H1 (cell line): ENCODE measurements around the gene UBL5. TPM values are rescaled to one million over a fixed set of nuclear protein-coding genes. Genes with fewer than 3 reads are reported as not detected.
A peak's percentile ranks its signal among the peaks of the same experiment; 100 is the strongest.

Experiments used
- CTCF ChIA-PET: fragments of 300-600 bp; sonication (Branson Sonifier 250); formaldehyde crosslinking; loops from one replicate; lab custom pipeline; 2021; ENCODE audit not compliant: partially characterized antibody; lab: Charles Lee
- POLR2A ChIA-PET: fragments of 300-600 bp; sonication (Branson Sonifier 250); formaldehyde crosslinking; loops from one replicate; lab custom pipeline; 2021; ENCODE audit warnings: inconsistent platforms; ENCODE audit not compliant: partially characterized antibody; lab: Charles Lee
- DNase-seq, 2 experiments: peaks; one replicate each; pipeline versions ENCODE4 v3.0.0 to v3.0.0-alpha.2; 2010 to 2022; ENCODE audit warnings: low spot score in 2 of 2, low read depth in 1 of 2, mixed read lengths in 1 of 2
- FAIRE-seq: peaks from 2 replicates; lab custom pipeline; 2011; peaks lifted over from hg19 to GRCh38; lab: Jason Lieb, UNC
- H2AFZ ChIP-seq: 2 replicates; pipeline ENCODE4 v1.8.1; 2012; ENCODE audit warnings: low read length, inconsistent platforms
- H2AK5ac ChIP-seq: 2 replicates; pipeline ENCODE4 v1.6.1; 2013; ENCODE audit warnings: low read depth, low read length
- H2BK120ac ChIP-seq: replicated peaks from 2 replicates; pipeline ENCODE3; 2013; ENCODE audit warnings: low read depth, low read length, inconsistent platforms
- H2BK12ac ChIP-seq: 2 replicates; pipeline ENCODE4 v1.6.1; 2013; ENCODE audit warnings: low read depth, low read length
- H2BK15ac ChIP-seq: 2 replicates; pipeline ENCODE4 v1.6.1; 2013; ENCODE audit warnings: low read length
- H2BK20ac ChIP-seq: 2 replicates; pipeline ENCODE4 v1.6.1; 2013; ENCODE audit warnings: low read length
- H2BK5ac ChIP-seq: 2 replicates; pipeline ENCODE4 v1.6.1; 2013; ENCODE audit warnings: low read depth, low read length
- H3K14ac ChIP-seq: 2 replicates; pipeline ENCODE4 v1.6.1; 2013; ENCODE audit warnings: inconsistent platforms; ENCODE audit not compliant: insufficient read length
- H3K18ac ChIP-seq: 2 replicates; pipeline ENCODE4 v1.6.1; 2013; ENCODE audit warnings: low read length; ENCODE audit errors: extremely low read depth
- H3K23ac ChIP-seq: 2 replicates; pipeline ENCODE4 v1.6.1; 2013; ENCODE audit warnings: inconsistent platforms; ENCODE audit not compliant: insufficient read length
- H3K23me2 ChIP-seq: 2 replicates; pipeline ENCODE4 v1.6.1; 2013; ENCODE audit warnings: low read depth, low read length
- H3K27ac ChIP-seq: 2 replicates; pipeline ENCODE4 v1.6.1; 2011; ENCODE audit warnings: low read depth, low read length, inconsistent platforms
- H3K27me3 ChIP-seq, 4 experiments: replicated peaks in 1 of 4; 1 replicate in 1 of 4; 2 replicates in 3 of 4; pipeline versions ENCODE4 v1.6.1 to v1.8.1; 2011 to 2013; ENCODE audit warnings: low read length in 3 of 4, mild to moderate bottlenecking in 3 of 4, inconsistent platforms in 2 of 4, mixed read lengths in 2 of 4, moderate library complexity in 1 of 4; ENCODE audit not compliant: control insufficient read depth in 3 of 4, insufficient read depth in 3 of 4; ENCODE audit errors: extremely low read depth in 1 of 4
- H3K36me3 ChIP-seq, 4 experiments: 2 replicates each; pipeline versions ENCODE4 v1.6.1 to v1.8.1; 2011 to 2013; ENCODE audit warnings: mild to moderate bottlenecking in 4 of 4, low read length in 3 of 4, moderate library complexity in 2 of 4, control low read depth in 1 of 4, inconsistent platforms in 1 of 4; ENCODE audit not compliant: insufficient read depth in 4 of 4, control insufficient read depth in 2 of 4
- H3K4ac ChIP-seq: replicated peaks from 2 replicates; pipeline ENCODE3; 2013; ENCODE audit warnings: low read length, low read depth, mixed read lengths, inconsistent platforms; ENCODE audit not compliant: insufficient read length
- H3K4me1 ChIP-seq, 4 experiments: replicated peaks in 1 of 4; 1 replicate in 1 of 4; 2 replicates in 3 of 4; pipeline versions ENCODE4 v1.6.1 to v1.8.1; 2011 to 2013; ENCODE audit warnings: low read length in 3 of 4, inconsistent platforms in 2 of 4, mixed read lengths in 1 of 4; ENCODE audit not compliant: insufficient read depth in 4 of 4, control insufficient read depth in 3 of 4
- H3K4me2 ChIP-seq, 2 experiments: 2 replicates each; pipeline versions ENCODE4 v1.6.1 to v1.8.1; 2011 to 2013; ENCODE audit warnings: low read depth in 2 of 2, low read length in 2 of 2, control low read depth in 1 of 2, inconsistent platforms in 1 of 2, mild to moderate bottlenecking in 1 of 2; ENCODE audit not compliant: insufficient read depth in 1 of 2
- H3K4me3 ChIP-seq, 4 experiments: fragments of 200-600, 300-600 bp in 1 of 4; sonication (generic), shearing (Covaris generic), sonication (Bioruptor Twin) in 1 of 4; 2 replicates each; pipeline versions ENCODE4 v1.5.1 to v1.8.1; 2011 to 2016; ENCODE audit warnings: low read length in 4 of 4, low read depth in 3 of 4, control low read depth in 2 of 4, inconsistent platforms in 2 of 4, mild to moderate bottlenecking in 2 of 4, mixed read lengths in 1 of 4, moderate library complexity in 1 of 4; ENCODE audit not compliant: insufficient read depth in 2 of 4; ENCODE audit errors: extremely low read depth in 1 of 4
- H3K56ac ChIP-seq: replicated peaks from 2 replicates; pipeline ENCODE3; 2013; ENCODE audit warnings: low read depth, mild to moderate bottlenecking, mixed read lengths, low read length, inconsistent platforms; ENCODE audit not compliant: insufficient read length
- H3K79me1 ChIP-seq: 2 replicates; pipeline ENCODE4 v1.6.1; 2013; ENCODE audit warnings: low read depth, low read length, control low read depth
- H3K79me2 ChIP-seq, 2 experiments: 2 replicates each; pipeline versions ENCODE4 v1.6.1 to v1.8.1; 2012 to 2013; ENCODE audit warnings: low read length in 2 of 2, mild to moderate bottlenecking in 2 of 2, inconsistent platforms in 1 of 2; ENCODE audit not compliant: insufficient read depth in 2 of 2, control insufficient read depth in 1 of 2
- H3K9ac ChIP-seq, 4 experiments: replicated peaks in 1 of 4; 1 replicate in 1 of 4; 2 replicates in 3 of 4; pipeline versions ENCODE4 v1.6.1 to v1.8.1; 2011 to 2013; ENCODE audit warnings: low read depth in 3 of 4, low read length in 3 of 4, control low read depth in 2 of 4, mild to moderate bottlenecking in 2 of 4, moderate library complexity in 2 of 4, inconsistent platforms in 1 of 4; ENCODE audit errors: extremely low read depth in 1 of 4
- H3K9me3 ChIP-seq, 2 experiments: 2 replicates each; pipeline versions ENCODE4 v1.6.1 to v1.8.1; 2012 to 2013; ENCODE audit warnings: mild to moderate bottlenecking in 2 of 2, moderate library complexity in 2 of 2, control low read depth in 1 of 2, inconsistent platforms in 1 of 2, low read depth in 1 of 2, low read length in 1 of 2, mixed read lengths in 1 of 2; ENCODE audit not compliant: insufficient read depth in 2 of 2
- H4K20me1 ChIP-seq, 2 experiments: replicated peaks in 1 of 2; 2 replicates each; pipeline versions ENCODE3 to v1.8.1; 2011 to 2013; ENCODE audit warnings: inconsistent platforms in 2 of 2, low read length in 2 of 2, mild to moderate bottlenecking in 1 of 2; ENCODE audit not compliant: insufficient read depth in 2 of 2, control insufficient read depth in 1 of 2
- H4K5ac ChIP-seq: 2 replicates; pipeline ENCODE4 v1.6.1; 2013; ENCODE audit warnings: low read length, low read depth, mixed read lengths, inconsistent platforms; ENCODE audit not compliant: insufficient read length
- H4K8ac ChIP-seq: 2 replicates; pipeline ENCODE4 v1.8.0; 2013; ENCODE audit warnings: mild to moderate bottlenecking, moderate library complexity, low read length, inconsistent platforms; ENCODE audit not compliant: insufficient read depth; ENCODE audit errors: extremely low read depth
- H4K91ac ChIP-seq: replicated peaks from 2 replicates; pipeline ENCODE3; 2013; ENCODE audit warnings: low read length, mixed read lengths, inconsistent platforms; ENCODE audit not compliant: insufficient read length
- JUN ChIP-seq: IDR thresholded peaks from 2 replicates; pipeline ENCODE4 v1.6.1; 2011; ENCODE audit warnings: low read depth, mild to moderate bottlenecking, improper control_type of control experiment, low read length
- WGBS, 2 experiments: shearing (Covaris generic) in 1 of 2; methylation state at CpG; one replicate each; pipeline versions ENCODE4 v1.1.6 to v1.1.7; 2013 to 2015; ENCODE audit warnings: low lambda C conversion rate in 2 of 2, mixed read lengths in 2 of 2, inconsistent platforms in 1 of 2, low coverage in 1 of 2, missing lambda C conversion rate in 1 of 2; ENCODE audit not compliant: insufficient replicate concordance in 2 of 2, insufficient coverage in 1 of 2, insufficient read length in 1 of 2; ENCODE audit errors: extremely low coverage in 1 of 2, missing lambda C conversion rate in 1 of 2; 5-methylcytosine and 5-hydroxymethylcytosine counted together
- polyA plus RNA-seq, 7 experiments: library from polyadenylated mRNA; depleted of rRNA in 3 of 7; stranded (reverse) in 5 of 7; unstranded in 2 of 7; fragments of >200 nt in 5 of 7; fragments of 200-250 nt in 2 of 7; gene quantifications; 1 replicate in 5 of 7; 2 replicates in 1 of 7; 4 replicates in 1 of 7; pipeline versions ENCODE4 v1.2.1 to v1.2.3, GENCODE V29; 2011 to 2013; ENCODE audit warnings: missing spikeins in 2 of 7, mixed read lengths in 2 of 7
- total RNA-seq: library from RNA; stranded (reverse); fragmentation: NEBNext Ultra II Directional; extraction: Animal tissue kit (Norgen Biotek cat#: 25700); gene quantifications from 2 replicates; pipeline ENCODE4 v1.2.1, GENCODE V29; 2021

The UBL5 gene
- total and polyA plus RNA-seq, 2 of the 8 experiments (the other 6 are each of a cell fraction or from before 2014, with no cell fraction given), result 416 to 1,209 TPM

- DNase-seq, result no peak
- peaks cover 6% of the 10 kb centered on the region; the same call in 1 of the 2 replicates for H3K23me2 ChIP-seq
- H4K8ac ChIP-seq, result peak overlapping the region; percentile 29; the same call in 1 of the 2 replicates
- H3K14ac ChIP-seq, result no peak overlapping the region
- H3K4me2 ChIP-seq, result peak overlapping the region; percentile 72 to 88
- H3K27ac ChIP-seq, result no peak overlapping the region
- POLR2A ChIA-PET, result interaction anchor here (0.6 to 2.1 kb wide), 4 partner anchors 10 to 307 kb away, joined by 3 to 6 read pairs (median 3); no protein-coding TSS in a partner anchor
- no peak overlapping the region for H3K56ac ChIP-seq
- H2BK120ac ChIP-seq, result no peak overlapping the region
- WGBS, 2 experiments, result 39% methylated on average over 5 of the region's 5 CpGs; no CpG with 5 or more reads in 1 of the 2 experiments
- H3K4me3 ChIP-seq, result peak overlapping the region; percentile 64 to 84 (median 74)
- TF ChIP-seq JUN, result no peak
- H3K79me2 ChIP-seq, result peaks cover 5 to 15% of the 10 kb centered on the region in 2 experiments
- no peak overlapping the region for H2BK5ac ChIP-seq
- CTCF ChIA-PET, result interaction anchor here (0.6 to 0.7 kb wide), 2 partner anchors 205 to 302 kb away, joined by 3 read pairs; no protein-coding TSS in a partner anchor
- no peaks in the 10 kb centered on the region for H3K27me3 ChIP-seq
- no peak overlapping the region for H4K5ac ChIP-seq
- peaks cover 1 to 16% of the 10 kb centered on the region in 2 experiments for H4K20me1 ChIP-seq
- H3K4me1 ChIP-seq, result peaks cover 0 to 4% (median 1%) of the 10 kb centered on the region in 4 experiments; a peak in 3 of 7 replicates
- no peak overlapping the region for H3K18ac ChIP-seq
- H3K9me3 ChIP-seq, result no peaks in the 10 kb centered on the region
- H2BK12ac ChIP-seq, result no peak overlapping the region
- H2AK5ac ChIP-seq, result no peak overlapping the region
- H3K36me3 ChIP-seq, result peaks cover 0 to 17% (median 5%) of the 10 kb centered on the region in 4 experiments; a peak in 5 of 8 replicates
- H3K4ac ChIP-seq, result no peak overlapping the region
- FAIRE-seq, result no peak
- no peak overlapping the region for H2BK15ac ChIP-seq
- H2AFZ ChIP-seq, result no peak overlapping the region
- H2BK20ac ChIP-seq, result no peak overlapping the region
- H4K91ac ChIP-seq, result no peak overlapping the region
- no peak overlapping the region for H3K23ac ChIP-seq
- H3K79me1 ChIP-seq, result peaks cover 14% of the 10 kb centered on the region
- H3K9ac ChIP-seq, result peak overlapping the region in 3 of 4 experiments; percentile 71 to 79 (median 72); a peak in 6 of 7 replicates
These were observed 8.3 kb downstream of the UBL5 start for GRCh38 chr19:9836021-9836420.
